GM21529 (cell line): ENCODE data around the gene ADAM30.
"Not testable (repeated sequence)": the region's sequence is repeated elsewhere in the genome, so short reads cannot be mapped to it uniquely, and the experiment has no call there.

Experiments
- ATAC-seq: cut with Tn5 transposase; IDR thresholded peaks from one replicate; pipeline ENCODE4 v1.9.1; 2021; ENCODE audit not compliant: unreplicated experiment

The ADAM30 gene

GRCh38 chr1:119879510-119880434 lies 16.5 kb downstream of the ADAM30 start:
- no peak for ATAC-seq

- ATAC-seq, result no peak
Measured at GRCh38 chr1:119878171-119878570, 18.1 kb downstream of the ADAM30 start.

GRCh38 chr1:119874186-119874585 lies 22.1 kb downstream of the ADAM30 start:
- ATAC-seq, result no peak

DNA sequence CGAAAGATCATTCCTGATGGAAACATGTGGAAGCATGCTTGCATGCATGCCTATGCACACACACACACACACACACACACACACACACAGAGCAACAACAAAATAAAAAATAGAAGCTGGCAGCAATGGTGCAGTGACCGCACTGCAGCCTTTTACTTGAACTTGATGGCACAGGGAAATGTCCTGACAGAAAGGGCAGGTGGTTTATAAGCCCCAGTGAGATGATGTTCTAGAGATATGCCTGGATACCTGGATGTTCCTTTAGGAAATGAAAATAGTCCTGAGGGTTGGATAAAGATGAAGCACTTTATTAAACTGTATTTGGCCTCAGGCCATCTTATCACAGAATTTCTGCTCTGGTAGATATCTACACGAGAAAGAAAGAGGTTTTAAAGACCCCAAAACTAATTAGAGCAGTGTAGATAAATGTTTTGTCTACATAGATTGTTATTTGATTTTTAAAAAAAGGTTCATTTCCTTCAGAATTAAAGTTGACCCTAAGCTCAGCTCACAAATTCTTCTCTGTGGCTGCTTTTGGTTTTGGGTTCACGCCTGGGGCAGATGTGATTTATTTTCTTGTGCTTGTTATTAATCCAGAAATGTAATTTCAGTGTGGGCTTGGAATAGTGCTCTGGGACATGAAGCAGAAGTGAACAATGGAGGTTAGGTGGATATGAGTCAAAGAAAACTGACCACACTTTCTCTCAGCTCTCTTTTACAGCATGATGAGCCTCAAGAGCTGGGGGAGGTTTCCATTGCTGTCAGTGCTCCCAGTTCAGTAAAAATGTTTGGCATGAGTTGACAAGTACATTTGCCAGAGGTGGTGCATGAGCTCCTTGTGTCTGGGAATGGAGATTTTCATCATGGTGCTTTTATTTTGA lies 22.9 kb downstream of the ADAM30 start:
- no peak for ATAC-seq

DNA sequence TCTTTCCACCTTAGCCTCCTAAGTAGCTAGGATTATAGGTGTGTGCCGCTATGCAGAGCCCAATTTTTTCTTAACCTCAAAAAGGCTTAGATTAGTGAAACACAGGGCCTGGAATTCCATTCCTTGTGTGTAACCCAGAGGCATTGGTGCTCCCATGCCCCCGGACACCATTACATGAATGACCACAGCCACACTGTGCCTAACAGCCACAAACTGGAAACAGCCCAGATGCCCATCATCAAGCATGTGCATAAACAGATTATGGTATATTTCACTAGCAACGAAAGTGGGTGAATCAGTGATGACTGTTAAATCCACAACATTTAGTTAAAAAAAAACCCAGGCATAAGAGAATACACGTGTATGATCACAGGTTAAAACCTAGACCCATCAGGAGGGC lies 24.4 kb downstream of the ADAM30 start:
- ATAC-seq, result no peak

GRCh38 chr1:119870917-119871596 lies 25.3 kb downstream of the ADAM30 start:
- ATAC-seq, result no peak

DNA sequence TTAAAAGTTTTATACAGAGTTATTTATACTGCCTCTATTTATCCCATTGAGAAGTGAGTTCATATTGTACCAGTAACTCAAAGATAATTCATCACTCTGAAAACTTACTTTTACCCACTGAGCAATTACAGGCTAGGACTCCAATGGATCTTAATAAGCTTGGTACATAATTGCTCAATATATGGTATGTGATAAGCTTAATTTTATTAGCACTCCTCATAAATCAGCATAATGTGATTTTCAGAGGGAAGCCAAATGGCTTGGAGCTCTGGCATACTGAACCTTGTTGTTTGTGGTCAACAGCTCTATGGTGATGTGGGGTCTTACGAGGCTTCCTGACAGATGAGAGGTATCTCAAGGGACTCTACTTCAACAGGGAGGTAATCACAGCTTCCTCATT lies 26.3 kb downstream of the ADAM30 start:
- ATAC-seq, result no peak

DNA sequence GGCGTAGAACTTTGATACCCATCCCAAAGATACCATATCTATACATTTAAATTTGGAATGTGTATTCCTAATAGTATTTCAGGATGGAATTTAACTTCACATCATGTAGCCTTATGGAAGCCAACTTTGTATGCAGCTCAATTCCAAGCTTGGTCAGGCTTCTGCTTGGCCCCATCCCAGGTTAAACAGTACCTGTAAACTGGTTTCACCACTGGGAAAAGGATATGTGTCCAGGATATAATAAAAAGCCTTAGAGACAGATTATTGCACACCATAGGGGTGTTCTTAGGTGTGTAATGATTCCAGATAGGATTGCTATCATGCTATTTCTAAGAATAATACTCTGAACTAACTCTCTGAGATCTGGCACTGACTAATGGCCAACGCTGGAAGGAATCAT lies 28.1 kb downstream of the ADAM30 start:
- no peak for ATAC-seq

DNA sequence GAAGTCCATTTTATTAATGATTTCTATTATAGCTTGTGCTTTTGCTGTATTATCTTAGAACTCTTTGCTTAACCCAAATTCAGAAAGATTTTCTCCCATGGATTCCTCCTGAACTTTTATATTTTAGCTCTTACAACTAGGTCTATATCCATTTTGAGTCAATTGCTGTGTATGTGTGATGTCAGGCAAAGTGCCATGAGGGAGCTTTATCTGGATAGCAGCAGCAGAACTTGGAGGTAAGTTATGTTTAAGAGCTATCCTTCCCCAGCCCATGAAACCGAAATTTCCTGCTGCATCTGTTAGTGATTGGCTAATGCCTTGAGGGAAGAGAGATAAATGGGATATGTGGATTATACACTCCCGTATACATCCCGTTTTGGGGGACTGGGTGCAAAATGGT lies 29.9 kb downstream of the ADAM30 start:
- no peak for ATAC-seq

- no peak for ATAC-seq
Measured at GRCh38 chr1:119865627-119866026, 30.7 kb downstream of the ADAM30 start.

DNA sequence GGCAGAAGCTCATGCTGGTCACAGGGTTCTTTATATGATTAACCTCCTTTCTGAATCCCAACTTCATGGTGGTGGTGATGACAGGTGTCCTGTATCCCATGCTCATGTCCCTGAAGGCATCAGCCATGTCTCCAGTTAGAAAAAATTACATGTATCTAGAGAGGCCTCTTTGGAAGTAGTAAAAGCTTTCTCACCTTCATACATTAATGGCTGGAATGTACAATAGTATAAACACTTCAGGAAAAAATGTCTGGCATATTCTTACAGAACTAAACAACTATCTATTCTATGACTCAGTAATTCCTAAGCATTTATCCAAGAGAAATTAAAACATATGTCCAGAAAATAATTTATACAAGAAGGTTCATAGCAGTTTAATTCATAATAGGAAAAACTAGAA lies 34.0 kb downstream of the ADAM30 start:
- ATAC-seq, result no peak

DNA sequence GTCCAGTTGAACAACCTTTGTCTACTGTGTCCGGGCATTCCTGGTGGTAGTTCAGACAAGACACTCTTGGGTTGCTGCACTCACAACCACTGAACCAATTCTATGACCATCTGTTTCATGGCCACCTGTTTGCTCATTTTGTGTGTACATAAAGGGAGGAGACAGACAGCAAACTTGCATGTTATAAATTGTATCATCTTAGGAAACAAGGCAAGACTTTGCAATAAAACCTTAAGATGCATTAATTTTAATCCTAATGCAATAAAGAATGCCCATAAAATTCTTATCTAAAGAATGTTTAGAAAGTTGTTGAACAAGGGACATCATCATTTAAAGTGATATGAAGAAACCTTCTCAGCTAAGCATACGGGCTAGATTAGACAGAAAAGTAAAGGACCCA lies 34.8 kb downstream of the ADAM30 start:
- no peak for ATAC-seq

DNA sequence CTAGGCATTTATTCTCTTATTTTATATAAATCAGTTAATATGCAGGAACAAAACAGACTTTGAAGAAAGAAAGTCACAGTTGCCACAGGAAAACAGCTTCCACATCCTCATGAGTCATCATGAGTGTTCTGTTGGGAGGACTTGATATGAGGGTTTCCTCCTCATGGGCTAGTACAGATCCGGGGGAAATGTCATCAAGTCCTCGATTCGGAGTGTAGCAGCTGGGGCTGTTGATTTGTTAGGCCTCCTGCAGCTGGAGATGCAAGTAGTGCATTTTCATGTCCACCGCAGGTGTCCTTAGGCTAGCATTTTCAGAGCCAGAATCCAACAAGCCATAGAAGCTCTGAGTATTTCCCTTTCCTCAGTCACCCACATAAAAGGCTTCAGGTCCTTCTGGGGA lies 36.7 kb downstream of the ADAM30 start:
- no peak for ATAC-seq

DNA sequence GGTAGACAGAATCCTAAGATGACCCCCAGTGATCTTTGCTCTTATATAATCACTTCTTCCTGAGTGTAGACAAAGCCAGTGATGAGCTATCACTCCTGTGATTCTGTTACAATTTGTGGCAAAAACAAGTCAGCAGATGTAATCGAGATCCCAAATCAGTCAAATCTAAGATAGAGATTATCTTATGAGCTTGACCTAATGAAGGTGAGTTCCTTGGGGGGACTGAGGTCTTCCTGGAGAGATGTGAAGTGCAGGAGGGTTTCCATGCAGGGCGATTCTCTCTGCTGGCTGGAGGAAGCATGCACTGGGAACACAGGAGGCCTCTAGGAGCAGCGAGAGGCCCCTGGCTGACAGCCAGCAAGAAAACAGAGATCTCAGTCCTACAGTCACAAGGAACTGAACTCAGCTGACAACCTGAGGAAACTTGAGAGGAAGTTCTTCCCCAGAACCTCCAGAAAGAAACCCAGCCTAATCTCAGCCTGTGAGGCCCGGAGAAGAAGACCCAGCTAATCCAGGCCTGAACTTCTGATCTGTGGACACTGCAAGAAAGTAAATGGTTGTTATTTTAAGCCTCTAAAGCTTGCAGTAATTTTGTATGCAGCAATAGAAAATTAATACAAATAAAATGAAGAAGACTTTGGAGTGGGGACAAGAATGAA lies 37.6 kb downstream of the ADAM30 start:
- ATAC-seq, result not testable (repeated sequence)

DNA sequence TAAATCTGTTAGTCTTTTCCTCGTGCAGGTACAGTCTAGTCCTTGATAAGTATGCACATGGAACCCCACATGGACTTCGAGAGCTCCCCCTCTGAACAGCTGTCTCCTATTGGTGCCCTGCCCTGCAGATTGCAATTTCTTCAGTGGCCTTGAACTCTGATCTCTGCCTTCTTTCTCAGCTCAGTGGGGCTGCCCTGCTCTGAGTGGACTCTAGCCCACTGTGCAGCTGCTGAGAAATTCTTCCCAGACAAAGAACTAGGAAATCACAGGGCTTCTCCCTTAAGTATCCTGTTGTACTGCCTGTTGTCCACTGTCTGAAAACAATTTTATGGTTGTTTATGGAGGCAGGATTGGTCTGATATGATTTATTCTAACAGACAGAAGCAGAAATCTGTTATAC lies 38.2 kb downstream of the ADAM30 start:
- no peak for ATAC-seq

DNA sequence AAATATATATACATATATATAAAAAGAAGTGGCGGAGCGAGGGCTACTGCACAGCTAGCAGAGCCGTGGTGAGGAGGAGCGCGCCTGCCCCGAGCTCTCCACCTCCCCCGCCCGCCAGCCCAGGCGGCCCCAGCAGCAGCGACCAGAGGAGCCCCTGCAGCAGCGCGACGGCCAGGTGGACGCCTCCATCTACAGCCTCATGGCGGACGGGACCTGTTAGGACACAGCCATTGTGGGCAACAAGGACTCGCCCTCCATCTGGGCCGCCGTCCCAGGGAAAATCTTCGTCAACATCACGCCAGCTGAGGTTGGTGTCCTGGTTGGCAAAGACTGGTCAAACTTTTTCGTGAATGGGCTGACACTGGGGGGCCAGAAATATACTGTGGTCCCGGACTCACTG lies 43.2 kb downstream of the ADAM30 start:
- no peak for ATAC-seq

- not testable (repeated sequence) for ATAC-seq
Measured at GRCh38 chr1:119844206-119844605, 52.1 kb downstream of the ADAM30 start.
